Measurements from ENCODE around the gene OR51V1. TPM values are rescaled to one million over a fixed set of nuclear protein-coding genes. Genes with fewer than 3 reads are reported as not detected.

OR51V1 gene
- total RNA-seq, 1 donor from 2014 or later: not detected

DNA sequence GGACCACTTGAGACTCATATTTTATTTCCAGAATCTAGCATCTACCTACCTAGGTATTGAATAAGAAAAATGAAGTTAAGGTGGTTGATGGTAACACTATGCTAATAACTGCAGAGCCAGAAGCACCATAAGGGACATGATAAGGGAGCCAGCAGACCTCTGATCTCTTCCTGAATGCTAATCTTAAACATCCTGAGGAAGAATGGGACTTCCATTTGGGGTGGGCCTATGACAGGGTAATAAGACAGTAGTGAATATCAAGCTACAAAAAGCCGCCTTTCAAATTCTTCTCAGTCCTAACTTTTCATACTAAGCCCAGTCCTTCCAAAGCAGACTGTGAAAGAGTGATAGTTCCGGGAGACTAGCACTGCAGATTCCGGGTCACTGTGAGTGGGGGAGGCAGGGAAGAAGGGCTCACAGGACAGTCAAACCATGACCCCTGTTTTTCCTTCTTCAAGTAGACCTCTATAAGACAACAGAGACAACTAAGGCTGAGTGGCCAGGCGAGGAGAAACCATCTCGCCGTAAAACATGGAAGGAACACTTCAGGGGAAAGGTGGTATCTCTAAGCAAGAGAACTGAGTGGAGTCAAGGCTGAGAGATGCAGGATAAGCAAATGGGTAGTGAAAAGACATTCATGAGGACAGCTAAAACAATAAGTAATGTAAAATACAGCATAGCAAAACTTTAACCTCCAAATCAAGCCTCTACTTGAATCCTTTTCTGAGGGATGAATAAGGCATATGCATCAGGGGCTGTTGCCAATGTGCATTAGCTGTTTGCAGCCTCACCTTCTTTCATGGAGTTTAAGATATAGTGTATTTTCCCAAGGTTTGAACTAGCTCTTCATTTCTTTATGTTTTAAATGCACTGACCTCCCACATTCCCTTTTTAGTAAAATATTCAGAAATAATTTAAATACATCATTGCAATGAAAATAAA is 24.3 kb upstream of the OR51V1 start:
- TF ChIP-seq EZH2 (IDR thresholded peaks at IDR 0.05) (no peak), EZH2phosphoT487 (IDR thresholded peaks at IDR 0.05) (no peak)
- TF ChIP-seq, protein P1, sequence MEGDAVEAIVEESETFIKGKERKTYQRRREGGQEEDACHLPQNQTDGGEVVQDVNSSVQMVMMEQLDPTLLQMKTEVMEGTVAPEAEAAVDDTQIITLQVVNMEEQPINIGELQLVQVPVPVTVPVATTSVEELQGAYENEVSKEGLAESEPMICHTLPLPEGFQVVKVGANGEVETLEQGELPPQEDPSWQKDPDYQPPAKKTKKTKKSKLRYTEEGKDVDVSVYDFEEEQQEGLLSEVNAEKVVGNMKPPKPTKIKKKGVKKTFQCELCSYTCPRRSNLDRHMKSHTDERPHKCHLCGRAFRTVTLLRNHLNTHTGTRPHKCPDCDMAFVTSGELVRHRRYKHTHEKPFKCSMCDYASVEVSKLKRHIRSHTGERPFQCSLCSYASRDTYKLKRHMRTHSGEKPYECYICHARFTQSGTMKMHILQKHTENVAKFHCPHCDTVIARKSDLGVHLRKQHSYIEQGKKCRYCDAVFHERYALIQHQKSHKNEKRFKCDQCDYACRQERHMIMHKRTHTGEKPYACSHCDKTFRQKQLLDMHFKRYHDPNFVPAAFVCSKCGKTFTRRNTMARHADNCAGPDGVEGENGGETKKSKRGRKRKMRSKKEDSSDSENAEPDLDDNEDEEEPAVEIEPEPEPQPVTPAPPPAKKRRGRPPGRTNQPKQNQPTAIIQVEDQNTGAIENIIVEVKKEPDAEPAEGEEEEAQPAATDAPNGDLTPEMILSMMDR (IDR thresholded peaks at IDR 0.05): no peak
- DNase-seq (ENCODE audit: low spot score): no peak
- no peaks in the 10 kb centered on the region for H3K4me1 Mint-ChIP-seq
- Histone ChIP-seq H3K9me3 (ENCODE audit: low read depth) (no peaks in the 10 kb centered on the region), H3K4me3 (no peak overlapping the region), H3K79me2 (ENCODE audit: low read depth) (no peaks in the 10 kb centered on the region), H2AFZ (replicated peaks) (no peak overlapping the region), H4K20me1 (ENCODE audit: low read depth) (no peaks in the 10 kb centered on the region), H3K36me3 (no peaks in the 10 kb centered on the region), H3K9ac (no peak overlapping the region), H3K4me2 (no peak overlapping the region), H3F3A (ENCODE audit: low read depth) (no peaks in the 10 kb centered on the region), H3K27me3 (no peaks in the 10 kb centered on the region), H3K4me1 (no peaks in the 10 kb centered on the region), H3K27ac (no peak overlapping the region)
- H3K36me3 Mint-ChIP-seq: no peaks in the 10 kb centered on the region
- H3K27me3 Mint-ChIP-seq (ENCODE audit: insufficient read depth, low read depth): peaks cover 3% of the 10 kb centered on the region
- H3K9me3 Mint-ChIP-seq: no peaks in the 10 kb centered on the region
- no peak overlapping the region for H3K27ac Mint-ChIP-seq
- no peak overlapping the region for H3K4me3 Mint-ChIP-seq

DNA sequence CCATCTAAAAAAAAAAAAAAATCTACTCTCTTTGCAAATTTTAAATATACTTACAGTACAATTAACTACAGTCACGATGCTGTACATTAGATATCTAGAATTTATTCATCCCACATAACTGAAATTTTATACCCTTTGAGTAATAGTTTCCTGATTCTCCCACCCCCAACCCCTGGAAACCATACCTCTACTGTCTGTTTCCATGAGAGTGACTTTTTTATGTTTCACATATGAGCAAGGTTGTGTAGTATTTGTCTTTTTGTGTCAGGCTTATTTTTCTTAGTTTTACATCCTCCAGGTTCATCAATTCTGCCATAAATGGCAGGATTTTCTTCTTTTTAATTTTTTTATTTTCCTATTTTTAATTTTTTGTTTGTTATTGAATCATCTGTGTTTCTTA is 23.2 kb upstream of the OR51V1 start:
- no peaks in the 10 kb centered on the region for H3K36me3 ChIP-seq
- TF ChIP-seq EZH2 (IDR thresholded peaks at IDR 0.05) (no peak), EZH2phosphoT487 (IDR thresholded peaks at IDR 0.05) (no peak)
- TF ChIP-seq, protein P1 (IDR thresholded peaks at IDR 0.05): no peak
- H3K36me3 Mint-ChIP-seq: no peaks in the 10 kb centered on the region

DNA sequence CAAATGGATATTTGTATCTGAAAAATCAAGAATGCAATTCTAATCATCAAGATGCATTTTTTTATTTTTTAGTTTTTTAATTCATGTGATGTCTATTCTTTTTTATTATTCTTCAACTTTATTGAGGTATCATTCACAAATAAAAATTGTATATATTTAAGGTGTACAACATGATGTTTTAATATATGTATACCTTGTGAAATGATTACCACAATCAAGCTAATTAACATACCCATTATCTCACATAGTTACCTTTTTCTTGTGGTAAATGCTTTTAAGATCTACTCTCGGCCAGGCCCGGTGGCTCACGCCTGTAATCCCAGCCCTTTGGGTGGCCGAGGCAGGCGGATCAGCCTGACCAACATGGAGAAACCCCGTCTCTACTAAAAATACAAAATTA is 22.7 kb upstream of the OR51V1 start:
- Histone ChIP-seq H3K4me2 (no peak overlapping the region), H3K27me3 (no peaks in the 10 kb centered on the region), H3K9me3 (ENCODE audit: low read depth) (no peaks in the 10 kb centered on the region), H3K79me2 (ENCODE audit: low read depth) (no peaks in the 10 kb centered on the region), H3K4me1 (no peaks in the 10 kb centered on the region), H3K36me3 (no peaks in the 10 kb centered on the region), H3F3A (ENCODE audit: low read depth) (no peaks in the 10 kb centered on the region), H2AFZ (replicated peaks) (no peak overlapping the region), H3K9ac (no peak overlapping the region), H3K4me3 (no peak overlapping the region), H3K27ac (no peak overlapping the region), H4K20me1 (ENCODE audit: low read depth) (no peaks in the 10 kb centered on the region)
- H3K4me1 Mint-ChIP-seq: no peaks in the 10 kb centered on the region
- no peaks in the 10 kb centered on the region for H3K9me3 Mint-ChIP-seq
- peaks cover 3% of the 10 kb centered on the region for H3K27me3 Mint-ChIP-seq (ENCODE audit: insufficient read depth, low read depth)
- H3K4me3 Mint-ChIP-seq: no peak overlapping the region
- TF ChIP-seq EZH2 (IDR thresholded peaks at IDR 0.05): no peak
- TF ChIP-seq, protein P1 (IDR thresholded peaks at IDR 0.05): no peak
- no peak for TF ChIP-seq EZH2phosphoT487 (IDR thresholded peaks at IDR 0.05)
- no peaks in the 10 kb centered on the region for H3K36me3 Mint-ChIP-seq
- H3K27ac Mint-ChIP-seq: no peak overlapping the region
- DNase-seq (ENCODE audit: low spot score): no peak

More for the DNA sequence above, 23.2 kb upstream of the OR51V1 start:
- peaks cover 3% of the 10 kb centered on the region for H3K27me3 Mint-ChIP-seq (ENCODE audit: insufficient read depth, low read depth)
- Histone ChIP-seq H3K4me3 (no peak overlapping the region), H3K79me2 (ENCODE audit: low read depth) (no peaks in the 10 kb centered on the region), H3K27me3 (no peaks in the 10 kb centered on the region), H3K27ac (no peak overlapping the region), H3K9ac (no peak overlapping the region), H2AFZ (replicated peaks) (no peak overlapping the region), H4K20me1 (ENCODE audit: low read depth) (no peaks in the 10 kb centered on the region), H3K4me2 (no peak overlapping the region), H3F3A (ENCODE audit: low read depth) (no peaks in the 10 kb centered on the region), H3K4me1 (no peaks in the 10 kb centered on the region), H3K9me3 (ENCODE audit: low read depth) (no peaks in the 10 kb centered on the region)
- no peak overlapping the region for H3K27ac Mint-ChIP-seq
- no peak overlapping the region for H3K4me3 Mint-ChIP-seq
- H3K4me1 Mint-ChIP-seq: no peaks in the 10 kb centered on the region
- no peak for DNase-seq (ENCODE audit: low spot score)
- H3K9me3 Mint-ChIP-seq: no peaks in the 10 kb centered on the region
